ENCODE data around the gene MYL10. TPM values are rescaled to one million over a fixed set of nuclear protein-coding genes. Genes with fewer than 3 reads are reported as not detected.

MYL10 gene
- total RNA-seq, 1 experiment from 2014 or later = not detected

DNA sequence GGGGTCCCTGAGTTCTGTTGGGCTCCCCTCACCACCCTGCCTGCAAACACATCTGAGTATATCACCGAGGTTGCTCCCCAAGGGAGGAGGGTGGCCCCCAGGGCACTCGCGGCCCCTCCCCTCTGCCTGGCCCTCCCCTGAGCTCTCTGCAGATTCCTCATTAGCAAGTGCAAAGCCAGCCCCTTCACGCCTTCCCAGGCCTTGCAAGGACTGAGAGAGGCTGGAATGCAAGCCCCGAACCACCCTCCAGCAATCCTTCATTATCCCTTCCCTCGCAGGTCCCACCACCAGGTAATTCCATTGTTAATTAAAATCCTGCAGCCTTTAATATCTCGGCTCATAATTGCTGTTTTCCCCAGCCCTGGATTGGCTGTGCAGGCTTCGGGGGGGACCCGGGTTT, 35.3 kb upstream of the MYL10 start:
- ATAC-seq = no peak
- Histone ChIP-seq H2AFZ (ENCODE audit: low read depth, low read length, poor library complexity, severe bottlenecking) (no peak overlapping the region), H3K4me2 (ENCODE audit: low read length) (no peak overlapping the region), H3K9ac (ENCODE audit: low read length) (no peak overlapping the region), H3K4me1 (ENCODE audit: control insufficient read depth in 1 of 2, insufficient read depth in 2 of 2, low read length in 2 of 2) (no peaks in the 10 kb centered on the region), H3K79me2 (ENCODE audit: insufficient read depth, low read length) (no peaks in the 10 kb centered on the region), H3K36me3 (ENCODE audit: control insufficient read depth in 1 of 2, insufficient read depth in 2 of 2, low read length in 2 of 2) (no peaks in the 10 kb centered on the region), H3K27me3 (ENCODE audit: insufficient read depth, low read length) (no peaks in the 10 kb centered on the region), H3K4me3 (replicated peaks in 1 of 2; ENCODE audit: low read depth in 1 of 2, low read length in 2 of 2) (no peak overlapping the region), H3K9me2 (ENCODE audit: insufficient read depth) (no peaks in the 10 kb centered on the region), H3K9me3 (ENCODE audit: control insufficient read depth in 1 of 2, insufficient read depth in 1 of 2, low read depth in 1 of 2, low read length in 2 of 2) (no peaks in the 10 kb centered on the region), H3K27ac (ENCODE audit: low read depth, low read length) (no peak overlapping the region), H4K20me1 (ENCODE audit: insufficient read depth) (no peaks in the 10 kb centered on the region)
- TF ChIP-seq, protein P1, sequence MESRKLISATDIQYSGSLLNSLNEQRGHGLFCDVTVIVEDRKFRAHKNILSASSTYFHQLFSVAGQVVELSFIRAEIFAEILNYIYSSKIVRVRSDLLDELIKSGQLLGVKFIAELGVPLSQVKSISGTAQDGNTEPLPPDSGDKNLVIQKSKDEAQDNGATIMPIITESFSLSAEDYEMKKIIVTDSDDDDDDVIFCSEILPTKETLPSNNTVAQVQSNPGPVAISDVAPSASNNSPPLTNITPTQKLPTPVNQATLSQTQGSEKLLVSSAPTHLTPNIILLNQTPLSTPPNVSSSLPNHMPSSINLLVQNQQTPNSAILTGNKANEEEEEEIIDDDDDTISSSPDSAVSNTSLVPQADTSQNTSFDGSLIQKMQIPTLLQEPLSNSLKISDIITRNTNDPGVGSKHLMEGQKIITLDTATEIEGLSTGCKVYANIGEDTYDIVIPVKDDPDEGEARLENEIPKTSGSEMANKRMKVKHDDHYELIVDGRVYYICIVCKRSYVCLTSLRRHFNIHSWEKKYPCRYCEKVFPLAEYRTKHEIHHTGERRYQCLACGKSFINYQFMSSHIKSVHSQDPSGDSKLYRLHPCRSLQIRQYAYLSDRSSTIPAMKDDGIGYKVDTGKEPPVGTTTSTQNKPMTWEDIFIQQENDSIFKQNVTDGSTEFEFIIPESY (IDR thresholded peaks at IDR 0.05; ENCODE audit: extremely low read depth, insufficient replicate concordance, low read length) = no peak
- TF ChIP-seq SIN3A (IDR thresholded peaks at IDR 0.05; ENCODE audit: low read depth) (no peak), SRF (IDR thresholded peaks at IDR 0.05; ENCODE audit: low read depth) (no peak), YY1 (IDR thresholded peaks at IDR 0.05; ENCODE audit: extremely low read depth, insufficient replicate concordance, low read depth, low read length) (no peak), EZH2 (IDR thresholded peaks at IDR 0.05) (no peak)
- TF ChIP-seq, protein P2, sequence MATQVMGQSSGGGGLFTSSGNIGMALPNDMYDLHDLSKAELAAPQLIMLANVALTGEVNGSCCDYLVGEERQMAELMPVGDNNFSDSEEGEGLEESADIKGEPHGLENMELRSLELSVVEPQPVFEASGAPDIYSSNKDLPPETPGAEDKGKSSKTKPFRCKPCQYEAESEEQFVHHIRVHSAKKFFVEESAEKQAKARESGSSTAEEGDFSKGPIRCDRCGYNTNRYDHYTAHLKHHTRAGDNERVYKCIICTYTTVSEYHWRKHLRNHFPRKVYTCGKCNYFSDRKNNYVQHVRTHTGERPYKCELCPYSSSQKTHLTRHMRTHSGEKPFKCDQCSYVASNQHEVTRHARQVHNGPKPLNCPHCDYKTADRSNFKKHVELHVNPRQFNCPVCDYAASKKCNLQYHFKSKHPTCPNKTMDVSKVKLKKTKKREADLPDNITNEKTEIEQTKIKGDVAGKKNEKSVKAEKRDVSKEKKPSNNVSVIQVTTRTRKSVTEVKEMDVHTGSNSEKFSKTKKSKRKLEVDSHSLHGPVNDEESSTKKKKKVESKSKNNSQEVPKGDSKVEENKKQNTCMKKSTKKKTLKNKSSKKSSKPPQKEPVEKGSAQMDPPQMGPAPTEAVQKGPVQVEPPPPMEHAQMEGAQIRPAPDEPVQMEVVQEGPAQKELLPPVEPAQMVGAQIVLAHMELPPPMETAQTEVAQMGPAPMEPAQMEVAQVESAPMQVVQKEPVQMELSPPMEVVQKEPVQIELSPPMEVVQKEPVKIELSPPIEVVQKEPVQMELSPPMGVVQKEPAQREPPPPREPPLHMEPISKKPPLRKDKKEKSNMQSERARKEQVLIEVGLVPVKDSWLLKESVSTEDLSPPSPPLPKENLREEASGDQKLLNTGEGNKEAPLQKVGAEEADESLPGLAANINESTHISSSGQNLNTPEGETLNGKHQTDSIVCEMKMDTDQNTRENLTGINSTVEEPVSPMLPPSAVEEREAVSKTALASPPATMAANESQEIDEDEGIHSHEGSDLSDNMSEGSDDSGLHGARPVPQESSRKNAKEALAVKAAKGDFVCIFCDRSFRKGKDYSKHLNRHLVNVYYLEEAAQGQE (IDR thresholded peaks at IDR 0.05; ENCODE audit: low read depth) = no peak
- TF ChIP-seq, protein P3, sequence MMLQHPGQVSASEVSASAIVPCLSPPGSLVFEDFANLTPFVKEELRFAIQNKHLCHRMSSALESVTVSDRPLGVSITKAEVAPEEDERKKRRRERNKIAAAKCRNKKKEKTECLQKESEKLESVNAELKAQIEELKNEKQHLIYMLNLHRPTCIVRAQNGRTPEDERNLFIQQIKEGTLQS (IDR thresholded peaks at IDR 0.05) = no peak
- ChIA-PET RAD21 (ENCODE audit: low non-redundant PET in 1 of 2, low total read pairs in 2 of 2, uncharacterized antibody in 2 of 2, unreplicated experiment in 2 of 2) (no interaction called here), CTCF (no interaction called here), POLR2A (no interaction called here)
- no peak for DNase-seq (ENCODE audit: low read depth, low spot score)
- no TSS peak for BruUV-seq (replicated peaks)
- intact Hi-C loops (cut with micrococcal nuclease) = no loop called here
